GM12801 (cell line): ENCODE results near the gene TMEM164.

Source experiments
- CTCF ChIP-seq: IDR thresholded peaks from one replicate; pipeline ENCODE4 v1.5.1; 2011; ENCODE audit warnings: control low read depth; ENCODE audit not compliant: insufficient read length; ENCODE audit errors: extremely low read depth

The TMEM164 gene

GRCh38 chrX:110000000-110000399 is 2.9 kb upstream of the TMEM164 start:
- TF ChIP-seq CTCF, result no peak

- no peak for TF ChIP-seq CTCF
Measured at GRCh38 chrX:110000847-110001713, 1.8 kb upstream of the TMEM164 start.

GRCh38 chrX:110001740-110002299 is 1.1 kb upstream of the TMEM164 start:
- TF ChIP-seq CTCF, result no peak

- no peak for TF ChIP-seq CTCF
Measured at GRCh38 chrX:110003167-110004156, 548 bp downstream of the TMEM164 start.

GRCh38 chrX:110004215-110004614 is 1.3 kb downstream of the TMEM164 start:
- no peak for TF ChIP-seq CTCF

- no peak for TF ChIP-seq CTCF
Measured at GRCh38 chrX:110004731-110005369, 1.9 kb downstream of the TMEM164 start.
